Smooth muscle cell (in vitro differentiated cells): ENCODE data around the gene BCR. TPM values are rescaled to one million over a fixed set of nuclear protein-coding genes. Genes with fewer than 3 reads are reported as not detected.

Experiments
- DNase-seq: peaks from one replicate; lab custom pipeline; 2025; ENCODE audit not compliant: unreplicated experiment; lab: John Stamatoyannopoulos, UW
- H2AFZ ChIP-seq: fragments of 200-600 bp; sonication (generic); 2 replicates; pipeline ENCODE4 v1.6.0; 2016; ENCODE audit warnings: antibody characterized with exemption, low read depth, mild to moderate bottlenecking
- H3F3A ChIP-seq: fragments of 200-600 bp; sonication (generic); 2 replicates; pipeline ENCODE4 v1.6.0; 2017; ENCODE audit warnings: antibody characterized with exemption, low read depth
- H3K27ac ChIP-seq: fragments of 200-600 bp; sonication (generic); 2 replicates; pipeline ENCODE4 v1.5.1; 2016; ENCODE audit warnings: low read depth, mild to moderate bottlenecking
- H3K27me3 ChIP-seq: fragments of 200-600 bp; sonication (generic); 2 replicates; pipeline ENCODE4 v1.6.1; 2016; ENCODE audit warnings: low read depth, mild to moderate bottlenecking
- H3K36me3 ChIP-seq: fragments of 200-600 bp; sonication (generic); 2 replicates; pipeline ENCODE4 v1.5.1; 2016; ENCODE audit warnings: low read depth
- H3K4me1 ChIP-seq: fragments of 200-600 bp; sonication (generic); 2 replicates; pipeline ENCODE4 v1.5.1; 2016; ENCODE audit warnings: low read depth
- H3K4me2 ChIP-seq: fragments of 200-600 bp; sonication (generic); 2 replicates; pipeline ENCODE4 v1.6.0; 2016; ENCODE audit warnings: mild to moderate bottlenecking
- H3K4me3 ChIP-seq: fragments of 200-600 bp; sonication (generic); 2 replicates; pipeline ENCODE4 v1.5.1; 2016; ENCODE audit warnings: mild to moderate bottlenecking
- H3K79me2 ChIP-seq: fragments of 200-600 bp; sonication (generic); 2 replicates; pipeline ENCODE4 v1.6.0; 2016; ENCODE audit warnings: low read depth, mild to moderate bottlenecking
- H3K9ac ChIP-seq: fragments of 200-600 bp; sonication (generic); 2 replicates; pipeline ENCODE4 v1.6.0; 2016; ENCODE audit warnings: low read depth
- H3K9me3 ChIP-seq: fragments of 200-600 bp; sonication (generic); replicated peaks from 2 replicates; pipeline ENCODE4 v1.5.1; 2016; ENCODE audit warnings: low read depth
- H4K20me1 ChIP-seq: fragments of 200-600 bp; sonication (generic); 2 replicates; pipeline ENCODE4 v1.6.0; 2016; ENCODE audit warnings: low read depth
- CTCF ChIP-seq: fragments of 200-600 bp; sonication (generic); IDR thresholded peaks from 2 replicates; pipeline ENCODE4 v1.5.1; 2017; ENCODE audit warnings: borderline replicate concordance, mild to moderate bottlenecking, antibody characterized with exemption; ENCODE audit not compliant: insufficient read depth, poor library complexity, severe bottlenecking
- WGBS: methylation state at CpG from one replicate; pipeline ENCODE4 v1.1.7; 2016; ENCODE audit warnings: low lambda C conversion rate; 5-methylcytosine and 5-hydroxymethylcytosine counted together
- polyA plus RNA-seq: library from polyadenylated mRNA; unstranded; fragments of >200 nt; fragmentation: Nextera tagmentation; extraction: Ambion mirVana; gene quantifications from 2 replicates; pipeline ENCODE4 v1.2.1, GENCODE V29; 2016
- total RNA-seq: library from RNA; depleted of rRNA; stranded (reverse); fragments of >200 nt; gene quantifications from 2 replicates; pipeline ENCODE4 v1.2.3, GENCODE V29; 2014

Gene BCR
- total and polyA plus RNA-seq, 2 experiments from 2014 or later, result 11.1 to 13.4 TPM

GRCh38 chr22:23155831-23156230 lies 24.5 kb upstream of the BCR start:
- Histone ChIP-seq H3K9me3 (no peaks in the 10 kb centered on the region), H3K4me1 (peaks cover 4% of the 10 kb centered on the region), H3K4me3 (no peak overlapping the region), H3K79me2 (no peaks in the 10 kb centered on the region), H2AFZ (no peak overlapping the region), H3K27me3 (no peaks in the 10 kb centered on the region), H3K27ac (no peak overlapping the region), H3K9ac (no peak overlapping the region), H3K36me3 (no peaks in the 10 kb centered on the region), H4K20me1 (no peaks in the 10 kb centered on the region), H3F3A (no peaks in the 10 kb centered on the region), H3K4me2 (no peak overlapping the region)
- no peak for TF ChIP-seq CTCF
- DNase-seq, result no peak
- WGBS, result 91% methylated on average over 9 of the region's 9 CpGs

GRCh38 chr22:23156286-23156685 lies 24.0 kb upstream of the BCR start:
- WGBS, result 58% methylated on average over 8 of the region's 8 CpGs

GRCh38 chr22:23157560-23158515 lies 22.5 kb upstream of the BCR start:
- Histone ChIP-seq H3K9ac (no peak overlapping the region), H3F3A (no peaks in the 10 kb centered on the region), H3K27me3 (no peaks in the 10 kb centered on the region), H3K79me2 (no peaks in the 10 kb centered on the region), H2AFZ (no peak overlapping the region), H4K20me1 (no peaks in the 10 kb centered on the region), H3K4me1 (peaks cover 4% of the 10 kb centered on the region), H3K4me3 (no peak overlapping the region), H3K27ac (no peak overlapping the region), H3K36me3 (no peaks in the 10 kb centered on the region), H3K9me3 (no peaks in the 10 kb centered on the region), H3K4me2 (no peak overlapping the region)
- no peak for DNase-seq
- 91% methylated on average over 22 of the region's 22 CpGs for WGBS
- TF ChIP-seq CTCF, result no peak

More at GRCh38 chr22:23156286-23156685, 24.0 kb upstream of the BCR start:
- DNase-seq, result no peak
- Histone ChIP-seq H3K79me2 (no peaks in the 10 kb centered on the region), H3K9me3 (no peaks in the 10 kb centered on the region), H3K9ac (no peak overlapping the region), H3K27ac (no peak overlapping the region), H4K20me1 (no peaks in the 10 kb centered on the region), H3K4me2 (no peak overlapping the region), H3K36me3 (no peaks in the 10 kb centered on the region), H3K4me1 (peaks cover 4% of the 10 kb centered on the region), H3F3A (no peaks in the 10 kb centered on the region), H3K4me3 (no peak overlapping the region), H3K27me3 (no peaks in the 10 kb centered on the region), H2AFZ (no peak overlapping the region)
- TF ChIP-seq CTCF, result no peak
